Esophagus squamous epithelium (tissue), 5 donors: ENCODE results near the gene XAGE2. TPM values are rescaled to one million over a fixed set of nuclear protein-coding genes. Genes with fewer than 3 reads are reported as not detected.

ENCODE experiments used
- DNase-seq: peaks from one replicate; lab custom pipeline; 2025; lab: John Stamatoyannopoulos, UW
- H3K27ac ChIP-seq, 4 donors: fragments of 200-600 bp; sonication (generic); one replicate each; pipeline ENCODE4 v1.5.1; 2016 to 2019; ENCODE audit warnings: mild to moderate bottlenecking in 1 of 4
- H3K27me3 ChIP-seq, 4 donors: fragments of 200-600 bp; sonication (generic); 1 replicate in 3 of 4; 2 replicates in 1 of 4; pipeline versions ENCODE4 v1.5.1 to v1.6.0; 2017 to 2021; ENCODE audit warnings: antibody characterized with exemption in 1 of 4
- H3K36me3 ChIP-seq, 3 donors: fragments of 200-600 bp; sonication (generic); one replicate each; pipeline ENCODE4 v1.5.1; 2016 to 2019
- H3K4me1 ChIP-seq, 3 donors: fragments of 200-600 bp; sonication (generic); one replicate each; pipeline ENCODE4 v1.5.1; 2017 to 2019
- H3K4me3 ChIP-seq, 4 donors: fragments of 200-600 bp; sonication (generic); 1 replicate in 3 of 4; 2 replicates in 1 of 4; pipeline ENCODE4 v1.5.1; 2016 to 2019; ENCODE audit warnings: mild to moderate bottlenecking in 2 of 4, moderate library complexity in 1 of 4
- H3K9me3 ChIP-seq, 3 donors: fragments of 200-600 bp; sonication (generic); one replicate each; pipeline ENCODE4 v1.5.1; 2016 to 2019
- POLR2A ChIP-seq, 4 donors: fragments of 450-650 bp; IDR thresholded peaks; one replicate each; pipeline ENCODE4 v1.6.1; 2017; ENCODE audit warnings: antibody characterized with exemption in 4 of 4, mild to moderate bottlenecking in 4 of 4, moderate library complexity in 3 of 4
- WGBS, 2 donors: methylation state at CpG; one replicate each; pipeline ENCODE4 v1.1.5; 2018; 5-methylcytosine and 5-hydroxymethylcytosine counted together
- intact Hi-C: fragments of 100-400 bp; cut with DNase I; formaldehyde crosslinking; loops from one replicate; pipeline ENCODE4 v1.15.0; 2022
- total RNA-seq, 4 donors: library from RNA; depleted of rRNA; stranded (reverse); fragments of >200 nt; gene quantifications; one replicate each; pipeline ENCODE4 v1.1.0, GENCODE V29; 2016
- TF ChIP-seq, protein P1 (sequence below), 6 experiments: fragments of 450-650 bp in 4 of 6; fragments of 200-600 bp in 2 of 6; sonication (generic) in 2 of 6; IDR thresholded peaks; one replicate each; pipeline ENCODE4 v1.5.1; 2016 to 2019; ENCODE audit warnings: antibody characterized with exemption in 6 of 6, mild to moderate bottlenecking in 4 of 6, moderate library complexity in 4 of 6
- donor health status: DM: yes; HTN: yes; CAD: no.

The XAGE2 gene
- total RNA-seq, 4 donors from 2014 or later = not detected

DNA sequence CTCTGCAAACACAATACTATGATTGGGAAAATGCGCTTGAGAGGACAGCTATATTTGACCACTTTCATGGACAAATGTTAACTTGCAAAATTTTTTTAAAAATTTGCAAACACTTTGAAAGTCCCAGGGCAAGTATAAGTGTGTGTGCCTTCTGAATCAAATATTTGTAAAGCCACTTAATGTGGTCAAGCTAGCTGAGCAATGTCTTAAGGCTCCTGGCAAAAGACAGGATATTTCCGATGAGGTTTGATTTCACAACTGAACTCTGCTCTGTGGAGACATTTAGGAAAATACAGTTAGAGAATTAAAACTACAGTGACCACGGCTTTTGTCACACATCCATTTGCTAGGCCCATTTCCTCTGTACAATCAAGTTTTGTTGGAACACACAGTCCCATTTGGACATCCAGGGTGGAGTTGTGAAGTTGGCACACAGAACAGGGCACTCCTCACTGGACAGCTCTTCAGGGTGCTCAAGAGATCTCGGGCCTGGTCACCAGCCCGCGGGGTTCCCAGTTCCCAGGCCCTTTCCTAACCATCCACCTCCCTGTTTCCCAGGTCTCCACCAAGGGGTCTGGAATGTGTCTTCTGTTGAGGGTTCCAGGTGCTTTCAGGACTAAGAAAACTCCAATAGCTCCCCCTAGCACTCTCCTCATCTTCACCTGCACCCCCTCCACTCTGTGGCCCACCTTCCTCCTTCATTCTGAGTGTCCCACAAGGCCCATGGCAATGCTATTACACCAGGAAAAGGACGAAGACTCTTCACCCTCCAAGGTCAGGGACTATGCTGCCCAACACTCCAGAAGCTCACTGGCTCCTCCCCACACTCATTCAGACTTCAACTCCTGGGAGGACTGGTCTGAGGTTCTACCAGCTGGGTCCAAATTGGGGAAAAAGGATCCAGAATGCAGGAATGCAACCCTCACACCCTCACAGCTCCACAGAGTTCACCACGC, 41.9 kb downstream of the XAGE2 start:
- Histone ChIP-seq H3K4me1 (no peaks in the 10 kb centered on the region), H3K4me3 (no peak overlapping the region), H3K36me3 (no peaks in the 10 kb centered on the region), H3K27ac (no peak overlapping the region), H3K9me3 (no peaks in the 10 kb centered on the region), H3K27me3 (no peaks in the 10 kb centered on the region)
- TF ChIP-seq, protein P1, sequence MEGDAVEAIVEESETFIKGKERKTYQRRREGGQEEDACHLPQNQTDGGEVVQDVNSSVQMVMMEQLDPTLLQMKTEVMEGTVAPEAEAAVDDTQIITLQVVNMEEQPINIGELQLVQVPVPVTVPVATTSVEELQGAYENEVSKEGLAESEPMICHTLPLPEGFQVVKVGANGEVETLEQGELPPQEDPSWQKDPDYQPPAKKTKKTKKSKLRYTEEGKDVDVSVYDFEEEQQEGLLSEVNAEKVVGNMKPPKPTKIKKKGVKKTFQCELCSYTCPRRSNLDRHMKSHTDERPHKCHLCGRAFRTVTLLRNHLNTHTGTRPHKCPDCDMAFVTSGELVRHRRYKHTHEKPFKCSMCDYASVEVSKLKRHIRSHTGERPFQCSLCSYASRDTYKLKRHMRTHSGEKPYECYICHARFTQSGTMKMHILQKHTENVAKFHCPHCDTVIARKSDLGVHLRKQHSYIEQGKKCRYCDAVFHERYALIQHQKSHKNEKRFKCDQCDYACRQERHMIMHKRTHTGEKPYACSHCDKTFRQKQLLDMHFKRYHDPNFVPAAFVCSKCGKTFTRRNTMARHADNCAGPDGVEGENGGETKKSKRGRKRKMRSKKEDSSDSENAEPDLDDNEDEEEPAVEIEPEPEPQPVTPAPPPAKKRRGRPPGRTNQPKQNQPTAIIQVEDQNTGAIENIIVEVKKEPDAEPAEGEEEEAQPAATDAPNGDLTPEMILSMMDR (IDR thresholded peaks at IDR 0.05) = no peak
- no peak for TF ChIP-seq POLR2A (IDR thresholded peaks at IDR 0.05)
- 63 to 65% methylated on average over 3 to 7 of the region's 8 CpGs for WGBS, 2 donors
- no peak for DNase-seq
- intact Hi-C loops = no loop called here

DNA sequence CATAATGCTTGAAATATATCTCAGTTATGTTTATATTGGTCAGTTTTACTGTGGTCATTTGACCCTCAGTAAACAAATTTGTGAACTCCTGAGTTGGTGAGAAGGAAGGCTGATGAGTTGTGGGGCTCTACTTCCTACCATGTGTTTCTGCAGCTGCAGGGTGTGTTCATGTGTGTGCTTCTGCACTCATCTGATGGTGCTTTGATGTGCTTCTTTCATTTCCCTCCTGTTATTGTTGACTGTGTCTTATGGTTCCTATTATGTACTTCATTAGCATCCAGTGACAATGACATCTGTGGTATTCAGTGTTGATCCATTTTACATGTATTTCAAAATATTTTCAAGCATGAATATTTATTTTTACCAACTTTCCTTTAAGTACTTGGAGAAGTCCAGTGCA, 46.5 kb downstream of the XAGE2 start:
- H3K4me3 ChIP-seq = no peak overlapping the region
- H3K9me3 ChIP-seq = no peaks in the 10 kb centered on the region
- TF ChIP-seq, protein P1 (IDR thresholded peaks at IDR 0.05) = no peak
- TF ChIP-seq POLR2A (IDR thresholded peaks at IDR 0.05) = no peak
- intact Hi-C loops = no loop called here
- H3K27me3 ChIP-seq = no peaks in the 10 kb centered on the region
- no peak overlapping the region for H3K27ac ChIP-seq
- no peak for DNase-seq
- no peaks in the 10 kb centered on the region for H3K4me1 ChIP-seq
- no peaks in the 10 kb centered on the region for H3K36me3 ChIP-seq

DNA sequence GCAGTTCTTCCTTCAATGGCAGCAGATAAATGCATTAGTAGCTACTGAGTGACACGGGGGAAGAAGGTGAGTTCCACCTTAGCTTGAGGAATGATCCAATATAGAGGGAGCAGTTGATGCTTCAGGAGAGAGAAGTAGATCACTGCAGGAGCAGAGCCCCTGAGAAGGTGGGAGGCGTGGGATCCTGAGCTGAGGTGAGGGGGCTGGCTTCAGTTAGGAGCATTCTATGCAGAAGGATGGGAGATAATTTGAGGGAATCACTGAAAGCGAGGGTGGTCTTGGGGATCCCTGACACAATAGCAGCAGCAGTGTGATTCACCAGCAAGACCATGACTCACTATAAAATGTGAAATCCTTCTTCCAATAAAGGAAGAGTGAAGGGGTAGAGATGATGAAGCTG, 48.0 kb downstream of the XAGE2 start:
- Histone ChIP-seq H3K27ac (no peak overlapping the region), H3K9me3 (no peaks in the 10 kb centered on the region), H3K27me3 (no peaks in the 10 kb centered on the region), H3K36me3 (no peaks in the 10 kb centered on the region), H3K4me1 (no peaks in the 10 kb centered on the region), H3K4me3 (no peak overlapping the region)
- DNase-seq = no peak
- 50 to 63% methylated on average over 3 of the region's 3 CpGs for WGBS, 2 donors
- intact Hi-C loops = no loop called here
- TF ChIP-seq POLR2A (IDR thresholded peaks at IDR 0.05) = no peak
- TF ChIP-seq, protein P1 (IDR thresholded peaks at IDR 0.05) = no peak

DNA sequence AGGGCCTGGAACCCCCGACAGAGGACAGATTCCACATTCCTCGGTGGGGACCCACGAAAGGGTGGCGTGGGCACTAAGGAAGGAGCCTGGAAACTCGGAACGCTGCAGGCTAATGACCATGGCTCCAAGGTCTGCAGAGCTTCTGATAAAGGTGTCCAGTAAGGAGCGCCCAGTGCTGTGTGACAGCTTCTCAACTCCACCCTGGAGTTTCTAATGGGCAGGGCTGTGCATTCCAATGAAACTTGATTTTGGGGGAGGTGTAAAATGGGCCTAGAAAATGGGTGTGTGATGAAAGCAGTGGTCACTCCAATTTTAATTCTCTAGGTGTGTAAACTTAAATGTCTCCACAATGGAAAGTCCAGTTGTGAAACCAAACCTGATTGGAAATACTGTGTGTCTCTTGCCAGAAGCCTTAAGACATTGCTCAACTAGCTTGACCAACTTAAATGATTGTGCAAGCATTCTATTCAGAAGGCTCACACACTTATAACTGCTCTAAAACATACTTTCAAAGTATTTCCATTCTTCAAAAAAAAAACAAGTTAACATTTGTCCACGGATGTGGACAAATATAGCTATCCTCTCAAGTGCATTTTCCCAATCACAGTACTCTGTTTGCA, 52.1 kb downstream of the XAGE2 start:
- WGBS, 2 donors = 74 to 84% methylated on average over 5 to 8 of the region's 8 CpGs
- H3K4me3 ChIP-seq = no peak overlapping the region
- intact Hi-C loops = no loop called here
- no peaks in the 10 kb centered on the region for H3K27me3 ChIP-seq
- TF ChIP-seq, protein P1 (IDR thresholded peaks at IDR 0.05) = no peak
- no peak for TF ChIP-seq POLR2A (IDR thresholded peaks at IDR 0.05)
- no peaks in the 10 kb centered on the region for H3K36me3 ChIP-seq
- DNase-seq = no peak
- no peaks in the 10 kb centered on the region for H3K9me3 ChIP-seq
- no peaks in the 10 kb centered on the region for H3K4me1 ChIP-seq
- H3K27ac ChIP-seq = no peak overlapping the region

DNA sequence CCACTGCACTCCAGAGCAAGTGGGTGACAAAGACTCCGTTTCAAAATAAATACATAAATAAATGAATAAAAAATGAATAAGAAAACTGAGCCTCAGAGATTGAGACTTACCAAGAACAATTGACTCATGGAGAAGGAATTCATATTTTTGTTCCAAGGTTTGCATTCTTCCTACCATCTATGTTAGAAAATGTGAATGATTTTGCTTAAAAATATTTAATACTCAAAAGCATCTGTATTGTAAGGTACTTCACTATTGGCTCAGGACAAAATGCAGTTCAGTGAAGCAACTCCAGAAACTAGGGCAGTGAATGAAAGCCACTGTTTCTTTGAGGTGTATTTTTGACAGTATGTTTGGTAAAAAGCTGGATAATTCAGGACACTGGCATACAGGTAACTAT, 54.1 kb downstream of the XAGE2 start:
- intact Hi-C loops = no loop called here
- Histone ChIP-seq H3K4me3 (no peak overlapping the region), H3K27me3 (no peaks in the 10 kb centered on the region), H3K36me3 (no peaks in the 10 kb centered on the region), H3K27ac (no peak overlapping the region), H3K9me3 (no peaks in the 10 kb centered on the region), H3K4me1 (no peaks in the 10 kb centered on the region)
- no peak for TF ChIP-seq POLR2A (IDR thresholded peaks at IDR 0.05)
- TF ChIP-seq, protein P1 (IDR thresholded peaks at IDR 0.05) = no peak
- WGBS, 2 donors = 58% methylated on average over 1 of the region's 1 CpG; no CpG with 5 or more reads in 1 of the 2 donors
- no peak for DNase-seq
